GM12872 (cell line): ENCODE results near the gene NKTR.

Experiments used
- TF ChIP-seq, protein P1 (sequence below): IDR thresholded peaks from 3 replicates; pipeline ENCODE4 v1.5.1; 2011; ENCODE audit warnings: low read depth, mild to moderate bottlenecking, low read length, moderate library complexity; ENCODE audit not compliant: insufficient read depth

NKTR gene

DNA sequence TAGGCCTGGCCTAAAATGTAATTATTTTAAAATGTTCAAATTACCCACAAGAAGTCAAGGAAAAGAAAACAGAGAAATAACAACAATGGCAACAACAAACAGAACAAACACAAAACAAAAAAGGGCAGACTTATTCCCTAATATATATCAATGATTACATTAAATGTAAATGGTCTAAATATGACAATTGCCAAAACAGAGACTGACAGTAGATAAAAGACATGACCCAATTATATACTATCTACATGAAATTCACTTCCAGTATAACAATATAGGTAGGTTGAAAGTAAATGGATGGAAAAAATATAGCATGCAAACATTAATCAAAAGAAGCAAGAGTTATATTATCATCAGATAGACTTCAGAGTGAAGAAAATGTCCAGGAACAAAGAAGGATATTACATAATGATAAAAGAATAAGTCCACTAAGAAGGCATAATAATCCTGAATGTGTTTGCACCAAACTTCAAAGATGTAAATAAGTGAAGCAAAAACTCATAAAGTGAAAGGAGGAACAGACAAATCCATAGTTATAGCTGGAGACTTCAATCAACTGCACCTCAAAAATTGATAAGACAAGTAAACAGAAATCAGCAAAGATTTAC is 25.2 kb upstream of the NKTR start:
- TF ChIP-seq, protein P1, sequence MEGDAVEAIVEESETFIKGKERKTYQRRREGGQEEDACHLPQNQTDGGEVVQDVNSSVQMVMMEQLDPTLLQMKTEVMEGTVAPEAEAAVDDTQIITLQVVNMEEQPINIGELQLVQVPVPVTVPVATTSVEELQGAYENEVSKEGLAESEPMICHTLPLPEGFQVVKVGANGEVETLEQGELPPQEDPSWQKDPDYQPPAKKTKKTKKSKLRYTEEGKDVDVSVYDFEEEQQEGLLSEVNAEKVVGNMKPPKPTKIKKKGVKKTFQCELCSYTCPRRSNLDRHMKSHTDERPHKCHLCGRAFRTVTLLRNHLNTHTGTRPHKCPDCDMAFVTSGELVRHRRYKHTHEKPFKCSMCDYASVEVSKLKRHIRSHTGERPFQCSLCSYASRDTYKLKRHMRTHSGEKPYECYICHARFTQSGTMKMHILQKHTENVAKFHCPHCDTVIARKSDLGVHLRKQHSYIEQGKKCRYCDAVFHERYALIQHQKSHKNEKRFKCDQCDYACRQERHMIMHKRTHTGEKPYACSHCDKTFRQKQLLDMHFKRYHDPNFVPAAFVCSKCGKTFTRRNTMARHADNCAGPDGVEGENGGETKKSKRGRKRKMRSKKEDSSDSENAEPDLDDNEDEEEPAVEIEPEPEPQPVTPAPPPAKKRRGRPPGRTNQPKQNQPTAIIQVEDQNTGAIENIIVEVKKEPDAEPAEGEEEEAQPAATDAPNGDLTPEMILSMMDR, result no peak

DNA sequence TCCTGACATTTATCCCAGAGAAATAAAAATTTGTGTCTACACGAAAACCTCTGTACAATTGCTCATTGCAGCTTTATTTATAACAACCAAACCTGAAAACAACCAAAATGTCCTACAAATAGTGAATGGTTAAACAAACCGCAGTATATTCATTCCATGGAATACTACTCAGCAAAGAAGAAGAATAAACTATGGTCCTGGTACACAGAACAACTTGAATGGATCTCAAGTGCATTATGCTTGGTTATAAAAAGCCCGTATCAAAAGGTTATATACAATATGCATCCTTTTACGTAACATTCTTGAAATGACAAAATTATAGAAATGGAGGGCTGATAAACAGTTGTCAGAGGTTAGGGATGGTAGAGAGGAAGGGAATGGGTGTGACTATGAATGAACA is 22.4 kb upstream of the NKTR start:
- TF ChIP-seq, protein P1, result no peak

DNA sequence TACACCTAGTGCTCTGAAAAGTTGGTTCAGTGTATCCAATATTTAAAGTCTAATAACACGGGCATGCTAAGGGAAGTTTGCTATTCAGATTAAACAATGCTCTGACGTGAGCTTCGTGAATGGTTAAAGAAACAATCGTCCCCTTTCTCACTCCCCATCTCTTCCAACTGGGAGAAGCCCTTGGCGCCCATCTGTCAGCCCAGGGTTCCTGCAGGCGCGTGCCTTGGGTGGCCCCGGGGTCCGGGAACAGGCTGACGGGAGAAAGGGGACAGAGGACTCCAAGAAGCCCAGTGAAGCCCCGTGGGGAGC is 19.1 kb upstream of the NKTR start:
- TF ChIP-seq, protein P1, result no peak

DNA sequence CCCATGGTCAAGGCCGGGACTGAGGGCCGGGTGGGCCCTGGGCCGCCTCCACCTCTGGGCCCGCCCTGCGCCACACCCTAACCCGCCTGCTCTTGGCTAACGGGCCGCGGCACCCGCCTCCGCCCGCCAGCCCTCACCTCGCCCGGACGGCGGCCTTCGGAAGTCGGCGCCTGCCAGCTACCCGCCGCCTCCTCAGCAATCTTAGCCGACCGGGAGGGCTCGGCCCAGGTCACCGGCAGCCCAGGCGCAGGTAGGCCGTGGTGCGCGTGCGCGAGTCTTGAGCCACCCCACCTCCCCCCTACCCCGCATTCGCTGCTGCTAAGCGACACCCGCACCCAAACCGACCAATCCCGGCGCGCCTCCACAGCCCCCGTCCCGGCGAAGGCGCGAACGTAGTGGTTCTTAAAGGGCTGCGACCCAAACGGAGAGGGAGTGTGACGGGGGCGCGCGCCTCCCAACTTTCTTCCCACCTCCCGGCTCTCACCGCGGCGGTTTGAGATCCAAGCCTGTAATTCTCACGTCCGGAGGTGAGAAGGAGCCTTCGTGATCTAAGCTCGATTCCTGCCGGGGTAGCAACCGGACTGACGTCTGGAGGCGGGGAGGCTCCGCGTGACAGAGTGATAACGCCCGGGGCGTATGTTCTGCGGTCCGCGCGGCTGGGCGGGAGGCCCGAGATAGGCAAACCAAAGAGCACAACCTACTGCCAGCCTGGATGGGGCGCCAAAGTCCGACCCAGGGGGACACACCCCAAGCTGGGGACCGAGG is 18.6 kb upstream of the NKTR start, which contains the start of gene SEC22C:
TSS of gene SEC22C (minus strand) at position 259 of the 765 bp plus-strand sequence. CDS start 12,921 bp downstream, outside the sequence.
- TF ChIP-seq, protein P1, result no peak; the same call in 2 of the 3 replicates

DNA sequence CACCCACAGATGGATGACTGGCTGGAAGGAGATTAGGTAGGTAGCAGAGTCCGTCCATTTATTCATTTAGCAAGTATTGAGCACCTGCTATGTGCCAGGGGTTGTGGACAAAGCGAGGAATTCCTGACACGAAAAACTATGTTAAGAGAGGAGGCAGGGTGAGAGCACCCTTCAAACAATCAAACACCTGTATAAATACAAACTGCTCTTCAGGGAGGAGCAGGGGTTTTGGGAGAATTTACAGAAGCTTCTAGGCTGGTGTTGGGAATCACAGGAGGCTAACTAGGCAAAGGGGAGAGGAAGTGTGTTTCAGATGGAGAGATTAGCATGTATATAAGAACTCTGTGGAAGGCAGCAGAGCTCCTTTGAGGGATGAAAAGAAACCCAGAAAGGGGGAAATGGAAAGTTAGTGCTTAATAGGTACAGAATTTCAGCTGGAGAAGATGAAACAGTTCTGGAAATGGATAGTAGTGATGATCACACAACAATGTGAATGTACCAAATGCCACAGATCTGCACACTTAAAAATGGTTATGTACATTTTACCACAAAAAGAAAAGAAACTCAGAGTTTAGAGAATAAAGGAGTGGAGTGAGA is 17.9 kb upstream of the NKTR start:
- TF ChIP-seq, protein P1, result peak; percentile 46; the same call in 2 of the 3 replicates

DNA sequence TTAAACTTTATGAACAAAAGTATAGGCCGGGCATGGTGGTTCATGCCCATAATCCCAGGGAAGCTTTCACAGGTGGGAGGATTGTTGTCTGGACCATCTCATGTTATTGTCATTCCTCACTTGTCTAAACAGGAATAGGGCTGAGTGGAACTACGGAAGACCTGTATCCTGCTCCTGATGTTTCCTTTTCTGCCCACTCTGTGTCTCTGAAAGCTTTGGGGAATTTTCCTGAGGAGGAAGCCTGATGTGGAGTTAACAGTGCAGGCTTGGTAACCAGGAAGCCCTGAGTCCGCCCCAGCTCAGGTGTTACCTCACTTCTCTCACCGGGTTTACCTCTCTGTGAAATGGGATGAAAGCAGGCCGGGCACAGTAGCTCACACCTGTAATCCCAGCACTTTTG is 11.9 kb upstream of the NKTR start:
- TF ChIP-seq, protein P1, result no peak

DNA sequence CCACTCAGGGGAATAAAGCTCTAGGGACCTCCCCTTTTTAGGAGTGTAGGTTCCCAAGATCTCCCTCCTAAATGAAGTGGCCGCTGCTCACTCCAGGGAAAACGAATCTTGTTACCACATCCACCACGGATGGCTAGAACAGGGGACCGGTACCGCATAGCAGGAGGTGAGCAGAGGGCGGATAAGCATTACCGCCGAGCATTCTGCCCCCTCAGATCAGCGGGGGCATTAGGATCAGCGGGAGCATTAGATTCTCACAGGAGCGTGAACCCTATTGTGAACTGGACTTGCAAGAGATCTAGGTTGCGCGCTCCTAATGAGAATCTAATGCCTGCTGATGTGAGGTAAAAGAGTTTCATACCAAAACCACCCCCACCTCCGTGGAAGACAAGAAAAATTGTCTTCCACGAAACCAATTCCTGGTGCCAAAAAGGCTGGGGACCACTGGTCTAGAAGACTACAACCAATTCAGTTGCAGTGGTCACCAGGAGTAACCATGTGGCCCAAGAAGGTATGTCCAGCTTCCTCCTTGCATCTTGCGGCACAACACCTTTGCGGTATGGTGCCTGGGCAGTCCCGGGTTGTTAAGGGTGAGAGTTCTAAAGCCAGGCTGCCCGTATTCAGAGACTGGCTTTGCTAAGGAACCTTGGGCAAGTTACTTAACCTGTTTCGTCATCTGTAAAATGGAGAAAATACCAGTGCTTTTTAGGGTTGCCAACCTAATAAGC is 10.9 kb upstream of the NKTR start:
- TF ChIP-seq, protein P1, result no peak
